Gastrocnemius medialis (tissue), 4 donors: ENCODE results near the gene OR7A10.

Experiments
- POLR2A ChIP-seq, 2 donors: fragments of 450-650 bp; IDR thresholded peaks; one replicate each; pipeline ENCODE4 v1.6.1; 2017; ENCODE audit warnings: antibody characterized with exemption in 2 of 2, mild to moderate bottlenecking in 2 of 2, moderate library complexity in 2 of 2
- TF ChIP-seq, protein P1 (sequence below), 5 experiments: fragments of 450-650 bp in 3 of 5; fragments of 200-600 bp in 2 of 5; sonication (generic) in 2 of 5; IDR thresholded peaks in 4 of 5; conservative IDR thresholded peaks in 1 of 5; 1 replicate in 4 of 5; 2 replicates in 1 of 5; pipeline ENCODE4 v1.5.1; 2016 to 2019; ENCODE audit warnings: antibody characterized with exemption in 5 of 5, mild to moderate bottlenecking in 3 of 5, moderate library complexity in 3 of 5

DNA sequence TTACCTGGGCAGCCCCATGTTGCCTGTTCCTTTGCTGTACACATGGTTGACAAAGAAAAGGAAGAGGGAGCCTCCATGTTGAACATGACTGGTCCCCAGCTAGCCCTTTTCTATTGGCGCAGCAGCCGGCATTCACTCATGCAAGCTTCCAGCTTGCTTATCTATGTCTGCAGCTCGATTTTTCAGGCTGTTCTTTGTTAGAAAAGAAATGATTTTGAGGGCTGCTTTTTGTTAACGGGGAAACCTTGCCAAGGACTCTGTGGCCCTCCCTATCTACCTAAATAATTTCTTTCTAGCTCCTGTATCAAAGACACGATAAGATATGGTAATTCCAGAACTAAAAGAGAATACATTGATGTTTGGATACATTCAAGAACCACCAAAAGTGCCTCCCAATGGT lies 50.0 kb downstream of the OR7A10 start:
- TF ChIP-seq POLR2A (IDR thresholded peaks at IDR 0.05) = no peak
- TF ChIP-seq, protein P1, sequence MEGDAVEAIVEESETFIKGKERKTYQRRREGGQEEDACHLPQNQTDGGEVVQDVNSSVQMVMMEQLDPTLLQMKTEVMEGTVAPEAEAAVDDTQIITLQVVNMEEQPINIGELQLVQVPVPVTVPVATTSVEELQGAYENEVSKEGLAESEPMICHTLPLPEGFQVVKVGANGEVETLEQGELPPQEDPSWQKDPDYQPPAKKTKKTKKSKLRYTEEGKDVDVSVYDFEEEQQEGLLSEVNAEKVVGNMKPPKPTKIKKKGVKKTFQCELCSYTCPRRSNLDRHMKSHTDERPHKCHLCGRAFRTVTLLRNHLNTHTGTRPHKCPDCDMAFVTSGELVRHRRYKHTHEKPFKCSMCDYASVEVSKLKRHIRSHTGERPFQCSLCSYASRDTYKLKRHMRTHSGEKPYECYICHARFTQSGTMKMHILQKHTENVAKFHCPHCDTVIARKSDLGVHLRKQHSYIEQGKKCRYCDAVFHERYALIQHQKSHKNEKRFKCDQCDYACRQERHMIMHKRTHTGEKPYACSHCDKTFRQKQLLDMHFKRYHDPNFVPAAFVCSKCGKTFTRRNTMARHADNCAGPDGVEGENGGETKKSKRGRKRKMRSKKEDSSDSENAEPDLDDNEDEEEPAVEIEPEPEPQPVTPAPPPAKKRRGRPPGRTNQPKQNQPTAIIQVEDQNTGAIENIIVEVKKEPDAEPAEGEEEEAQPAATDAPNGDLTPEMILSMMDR (IDR thresholded peaks at IDR 0.05 in 4 of 5, conservative IDR thresholded peaks at IDR 0.05 in 1 of 5) = no peak
